GM18517 (cell line): ENCODE data around the gene NFS1.

ENCODE experiments used
- ATAC-seq: cut with Tn5 transposase; IDR thresholded peaks from one replicate; pipeline ENCODE4 v1.9.1; 2021; ENCODE audit warnings: mild to moderate bottlenecking, moderate library complexity; ENCODE audit not compliant: unreplicated experiment

NFS1 gene

DNA sequence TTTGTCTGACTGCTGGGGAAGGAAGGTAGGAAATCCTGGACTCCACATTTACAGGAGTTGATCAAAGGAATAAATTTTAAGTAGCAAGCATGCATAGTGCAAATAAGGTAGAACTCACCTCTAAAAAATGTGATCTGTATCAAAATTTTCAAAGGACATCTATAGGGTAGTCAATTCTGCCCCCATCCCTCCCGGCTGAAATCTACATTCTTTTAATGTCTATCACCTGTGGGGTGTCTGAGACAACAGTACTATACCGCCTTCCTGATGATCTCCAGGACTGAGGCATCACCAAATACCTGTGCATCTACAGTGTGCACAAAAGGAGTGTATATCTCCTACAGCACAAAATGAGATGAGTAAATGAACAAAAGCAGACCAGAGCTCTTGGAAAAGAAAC lies 54.3 kb downstream of the NFS1 start:
- ATAC-seq, result no peak

DNA sequence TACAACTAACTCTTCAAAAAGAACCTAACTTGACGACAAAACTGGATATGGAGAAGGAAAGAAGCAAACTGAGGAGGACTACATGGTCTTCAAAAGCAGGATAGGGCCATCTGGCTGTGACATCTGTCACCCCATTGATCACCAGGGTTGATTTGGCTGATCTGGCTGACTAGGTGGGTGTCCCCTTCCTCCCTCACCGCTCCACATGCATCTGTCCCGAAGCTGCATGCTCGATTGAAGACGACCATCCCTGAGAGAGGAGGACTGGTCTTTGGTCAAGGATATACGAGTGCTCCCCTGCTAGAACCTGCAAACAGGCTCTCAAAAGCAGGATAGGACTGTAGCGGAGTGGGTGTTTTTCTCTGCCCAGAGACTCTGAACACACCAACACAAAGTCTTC lies 56.1 kb downstream of the NFS1 start:
- ATAC-seq, result no peak

DNA sequence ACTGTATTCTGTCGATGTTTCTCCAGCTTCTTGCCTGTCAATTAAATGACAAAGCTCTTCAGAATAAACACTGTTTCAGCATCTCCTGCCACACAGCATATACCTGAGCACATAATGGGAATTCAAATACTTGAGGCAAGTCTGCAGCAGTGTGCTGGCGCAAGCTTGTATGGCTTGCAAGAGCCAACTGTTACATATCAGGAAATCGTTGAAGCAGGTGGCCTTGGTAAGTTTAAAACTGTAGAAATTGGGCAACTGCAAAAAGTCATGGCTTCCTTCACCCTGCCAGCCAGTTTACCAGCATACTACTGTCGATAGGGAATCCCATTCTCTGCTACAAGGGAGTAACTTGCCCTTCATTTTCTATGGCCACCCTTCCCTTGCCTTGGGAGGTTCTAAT lies 57.4 kb downstream of the NFS1 start:
- no peak for ATAC-seq

DNA sequence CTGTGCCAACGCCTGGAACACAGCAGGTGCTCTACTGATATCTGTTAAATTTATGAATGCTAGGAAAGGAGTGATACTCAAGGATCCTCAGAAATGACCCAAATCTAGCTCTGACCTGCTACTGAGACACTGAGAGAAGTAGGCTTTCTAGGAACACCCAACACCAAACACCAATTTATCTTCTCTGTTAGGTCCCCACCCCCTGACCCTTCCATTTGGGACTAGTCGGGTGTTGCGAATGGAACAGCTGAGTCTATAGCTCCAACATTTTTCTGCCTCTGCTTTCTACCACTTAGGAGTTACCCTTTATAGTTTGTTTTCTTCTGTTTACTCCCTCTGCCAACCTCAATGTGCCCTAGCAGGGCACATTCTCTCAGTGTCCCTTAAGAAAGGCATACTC lies 58.4 kb downstream of the NFS1 start:
- no peak for ATAC-seq

DNA sequence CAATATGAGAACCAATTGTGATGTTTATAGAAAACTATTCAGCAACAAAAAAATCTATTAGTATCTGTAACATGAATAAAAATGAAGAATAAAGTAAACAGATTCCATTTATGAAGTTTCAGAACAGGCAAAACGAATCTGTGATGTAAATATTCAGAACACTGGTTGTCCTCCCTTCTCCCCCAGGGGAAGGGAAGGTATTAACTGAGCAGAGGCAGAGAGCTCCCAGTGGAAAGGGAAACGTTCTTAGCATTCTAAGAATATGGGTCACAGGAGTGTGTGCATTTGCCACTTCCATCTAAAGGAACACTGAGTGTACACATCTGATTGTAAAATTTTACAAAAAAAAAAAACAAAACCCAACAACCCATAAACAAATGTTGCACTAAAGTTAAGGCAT lies 60.4 kb downstream of the NFS1 start:
- no peak for ATAC-seq

- no peak for ATAC-seq
Observed at GRCh38 chr20:35637276-35637675, 61.9 kb downstream of the NFS1 start.

DNA sequence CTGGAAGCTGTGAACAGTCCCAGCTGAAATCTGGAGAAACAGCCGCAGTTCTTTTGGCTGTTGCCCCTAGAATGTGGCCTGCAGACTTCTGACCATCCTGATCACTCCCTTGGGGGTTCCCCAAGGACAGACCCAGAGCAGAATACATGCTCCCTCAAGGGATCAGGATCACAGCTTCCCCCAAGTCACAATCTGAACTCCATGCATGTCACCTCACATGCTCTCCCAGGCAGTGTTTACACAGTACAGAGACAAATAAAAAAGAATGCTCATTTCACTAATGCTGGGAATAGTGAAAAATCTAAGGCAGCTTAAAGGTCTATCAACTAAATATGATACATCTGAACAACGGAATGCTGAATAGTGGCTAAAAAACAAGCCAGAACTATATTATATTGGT lies 63.1 kb downstream of the NFS1 start:
- ATAC-seq, result no peak

GRCh38 chr20:35635652-35636051 lies 63.5 kb downstream of the NFS1 start:
- ATAC-seq, result no peak

GRCh38 chr20:35632539-35633115 lies 66.5 kb downstream of the NFS1 start:
- ATAC-seq, result no peak

- no peak for ATAC-seq
Observed at GRCh38 chr20:35630636-35631035, 68.5 kb downstream of the NFS1 start.

DNA sequence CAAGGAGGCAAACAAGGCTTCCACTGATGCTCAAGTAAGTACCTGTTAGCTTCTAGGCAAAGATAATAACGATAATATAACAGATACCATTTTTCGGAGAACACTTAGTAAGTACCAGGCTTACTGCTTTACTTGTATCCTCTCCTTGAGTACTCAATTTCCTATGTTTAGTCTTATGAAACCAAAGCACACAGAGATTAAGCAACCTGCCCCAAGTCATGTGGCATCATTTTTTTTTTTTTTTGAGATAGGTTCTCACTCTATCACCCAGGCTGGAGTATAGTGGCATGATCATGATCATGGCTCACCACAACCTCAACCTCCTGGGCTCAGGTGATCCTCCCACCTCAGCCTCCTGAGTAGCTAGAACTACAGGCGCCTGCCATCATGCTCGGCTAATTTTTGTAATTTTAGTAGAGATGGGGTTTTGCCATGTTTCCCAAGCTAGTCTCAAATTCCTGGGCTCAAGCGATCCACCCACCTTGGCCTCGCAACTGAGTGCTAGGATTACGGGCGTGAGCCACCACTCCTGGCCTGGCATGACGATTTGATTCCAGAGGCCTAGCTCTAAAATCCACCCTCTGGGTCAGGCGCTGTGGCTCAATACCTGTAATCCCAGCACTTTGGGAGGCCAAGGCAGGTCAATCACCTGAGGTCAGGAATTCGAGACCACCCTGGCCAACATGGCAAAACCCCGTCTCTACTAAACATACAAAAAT lies 69.6 kb downstream of the NFS1 start:
- ATAC-seq, result no peak

DNA sequence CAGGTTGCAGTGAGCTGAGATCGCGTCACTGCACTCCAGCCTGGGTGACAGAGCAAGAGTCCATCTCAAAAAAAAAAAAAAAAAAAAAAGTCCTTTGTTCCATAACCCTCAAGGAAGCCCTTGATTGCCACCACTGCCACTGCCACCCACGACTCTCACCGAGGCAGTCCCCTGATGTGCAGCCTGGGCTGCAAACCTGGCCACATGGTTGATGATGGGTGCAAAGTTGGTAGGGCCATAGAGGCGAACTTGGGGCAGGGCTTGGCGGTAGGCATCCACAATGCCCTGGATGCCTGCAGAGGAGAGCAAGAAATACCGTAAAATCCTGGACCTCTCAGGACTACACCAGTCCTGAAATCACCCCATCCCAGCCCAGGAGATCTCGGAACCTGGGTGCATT lies 72.0 kb downstream of the NFS1 start:
- no peak for ATAC-seq

GRCh38 chr20:35626386-35627001 lies 72.7 kb downstream of the NFS1 start:
- ATAC-seq, result no peak

GRCh38 chr20:35625584-35626385 lies 73.4 kb downstream of the NFS1 start:
- ATAC-seq, result no peak

DNA sequence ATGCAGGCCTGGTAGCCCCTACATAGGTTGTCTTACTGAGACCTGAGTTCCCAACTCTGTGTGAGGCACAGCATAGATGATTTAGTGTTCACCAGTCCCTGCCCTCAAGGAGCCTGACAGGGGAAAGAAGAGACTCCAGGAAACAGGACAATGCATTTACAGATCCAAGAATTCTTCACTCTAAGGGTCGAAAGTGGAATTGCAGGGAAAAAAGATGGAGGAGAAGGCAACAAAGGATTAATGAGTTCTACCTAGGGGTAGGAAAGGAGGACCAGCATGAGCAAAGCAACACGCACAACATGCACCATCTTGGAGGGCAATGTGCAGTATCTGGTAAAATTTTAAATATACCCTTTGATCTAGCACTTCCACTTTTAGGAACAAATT lies 77.6 kb downstream of the NFS1 start:
- ATAC-seq, result no peak

GRCh38 chr20:35620818-35621559 lies 78.2 kb downstream of the NFS1 start:
- no peak for ATAC-seq

- ATAC-seq, result peak; percentile 28
Observed at GRCh38 chr20:35619196-35620095, 79.7 kb downstream of the NFS1 start.

DNA sequence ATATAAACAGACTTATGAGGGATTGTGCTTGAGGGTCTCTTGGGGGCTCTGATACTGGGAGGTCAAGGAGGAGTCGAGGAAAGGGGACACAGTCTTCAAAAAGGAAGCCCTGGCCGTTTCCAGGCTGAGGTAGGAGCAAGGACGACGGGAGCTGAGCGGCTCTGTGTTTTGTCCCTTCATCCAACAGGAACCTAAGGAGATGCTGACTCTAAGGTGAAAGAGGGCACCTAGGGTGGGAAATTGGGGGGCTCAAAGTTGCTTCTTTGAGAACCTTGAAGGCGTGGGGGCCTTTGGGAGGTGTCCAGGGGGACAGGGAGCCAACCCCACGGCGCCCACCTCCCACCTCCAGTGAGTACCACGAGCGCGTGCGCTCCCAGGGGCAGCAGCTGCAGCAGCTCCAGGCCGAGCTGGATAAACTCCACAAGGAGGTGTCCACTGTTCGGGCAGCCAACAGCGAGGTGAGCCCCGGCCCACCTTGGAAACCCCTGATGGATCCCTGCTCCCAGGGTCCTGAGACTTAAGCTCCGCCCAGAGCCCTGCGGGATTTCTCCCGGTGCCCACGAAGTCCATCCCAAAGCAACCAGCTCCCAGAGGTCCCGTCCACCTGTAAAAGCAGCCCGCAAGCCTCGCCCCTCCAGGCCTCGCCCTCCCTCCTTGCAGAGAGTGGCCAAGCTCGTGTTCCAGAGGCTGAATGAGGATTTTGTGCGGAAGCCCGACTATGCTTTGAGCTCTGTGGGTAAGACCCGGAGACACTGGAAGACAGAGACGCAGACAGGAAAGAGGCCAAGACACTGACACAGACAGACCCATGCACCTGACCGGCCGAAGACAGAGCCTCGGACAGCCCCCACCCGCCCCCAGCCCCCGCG lies 80.7 kb downstream of the NFS1 start:
- no peak for ATAC-seq
